GM04504 (cell line): ENCODE measurements around the gene ITGA2.
A peak's percentile ranks its signal among the peaks of the same experiment; 100 is the strongest.

Experiments used
- DNase-seq: peaks from one replicate; pipeline ENCODE4 v3.0.0-alpha.2; 2012; ENCODE audit warnings: low read depth

The ITGA2 gene

DNA sequence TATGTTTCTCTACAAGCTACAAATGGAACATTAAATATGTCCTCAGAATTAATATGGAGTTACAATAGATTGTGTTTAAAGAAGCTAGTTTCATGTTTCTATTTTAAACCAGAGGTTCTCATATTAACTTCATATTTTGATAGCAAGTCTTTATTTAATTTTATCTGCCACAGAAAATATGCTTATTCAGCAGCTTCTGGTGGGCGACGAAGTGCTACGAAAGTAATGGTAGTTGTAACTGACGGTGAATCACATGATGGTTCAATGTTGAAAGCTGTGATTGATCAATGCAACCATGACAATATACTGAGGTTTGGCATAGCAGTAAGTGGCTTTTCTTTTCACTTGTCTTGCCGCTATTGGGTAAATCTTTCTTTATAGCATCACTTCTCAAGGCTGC, 66.2 kb downstream of the ITGA2 start:
- no peak for DNase-seq

DNA sequence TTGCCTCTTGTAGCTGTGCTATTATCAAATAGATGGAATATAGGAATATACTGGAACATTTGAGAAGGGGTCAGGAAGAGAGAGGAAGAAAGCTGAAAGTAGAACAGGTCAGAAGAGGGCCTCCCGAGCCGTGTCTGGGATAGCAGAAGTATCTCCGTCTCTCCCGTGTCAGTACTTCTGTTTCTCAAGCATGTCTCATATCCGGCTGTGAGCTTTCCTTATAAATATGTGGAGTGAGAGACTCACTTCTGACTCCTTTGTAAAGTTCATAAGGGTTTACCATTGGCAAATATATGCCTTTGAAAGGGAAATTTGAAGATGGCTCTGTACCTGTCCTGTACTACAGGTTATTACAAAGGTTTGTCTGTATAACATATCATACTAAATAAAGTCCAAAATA, 70.1 kb downstream of the ITGA2 start:
- no peak for DNase-seq

DNA sequence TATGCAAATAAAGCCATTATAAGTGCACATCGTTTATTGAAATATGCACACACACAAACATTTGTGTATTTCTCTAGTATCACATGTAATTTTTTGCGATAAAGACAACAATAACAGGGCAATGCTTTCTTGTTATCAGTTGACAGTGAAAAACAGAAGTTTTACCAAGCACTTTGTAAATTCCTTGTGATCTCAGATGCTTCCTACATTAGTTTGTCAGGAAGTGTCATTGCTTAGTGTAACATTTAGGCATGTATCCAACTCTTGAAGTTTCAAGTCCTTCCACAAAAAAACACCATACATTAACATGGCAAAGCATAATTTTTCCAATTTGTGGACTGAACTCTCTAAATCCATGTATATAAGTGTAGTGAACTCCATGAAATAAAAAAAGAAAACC, 74.0 kb downstream of the ITGA2 start:
- no peak for DNase-seq

DNA sequence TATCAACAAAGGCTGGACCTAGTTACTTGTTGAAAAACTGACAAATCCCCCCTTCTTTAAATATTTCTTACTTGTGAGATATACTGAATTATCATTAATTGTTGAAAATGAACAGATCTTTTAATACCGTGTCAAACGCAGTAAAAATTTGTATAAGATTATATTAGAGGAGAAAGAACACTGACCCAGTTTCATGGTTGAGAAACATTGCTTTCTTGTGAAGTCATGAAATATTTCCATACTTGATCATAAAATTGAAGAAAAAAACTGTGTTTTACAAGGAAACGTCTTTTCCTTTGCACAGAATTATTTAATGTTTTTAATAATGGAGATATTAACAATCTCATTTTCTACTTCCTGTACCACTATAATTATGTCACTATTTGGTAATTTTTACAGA, 74.6 kb downstream of the ITGA2 start:
- no peak for DNase-seq

DNA sequence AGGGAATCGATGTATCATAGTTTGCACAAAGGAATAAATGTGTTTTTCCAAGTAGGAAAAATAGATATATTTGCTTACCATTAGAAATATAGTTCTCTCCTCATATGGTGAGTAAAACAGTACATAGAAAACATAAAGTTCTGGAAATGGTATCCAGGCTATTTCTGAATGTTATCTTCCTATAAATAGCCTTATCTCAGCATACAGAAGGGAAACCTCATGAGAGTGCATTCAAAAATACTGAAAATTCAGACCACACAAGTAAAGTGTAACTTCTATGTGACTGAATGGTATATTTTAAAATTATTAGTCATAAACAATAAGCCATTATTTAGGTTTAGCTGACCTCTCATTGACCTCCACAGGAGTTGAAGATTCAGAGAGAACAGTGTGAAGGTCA, 76.9 kb downstream of the ITGA2 start:
- DNase-seq = no peak

DNA sequence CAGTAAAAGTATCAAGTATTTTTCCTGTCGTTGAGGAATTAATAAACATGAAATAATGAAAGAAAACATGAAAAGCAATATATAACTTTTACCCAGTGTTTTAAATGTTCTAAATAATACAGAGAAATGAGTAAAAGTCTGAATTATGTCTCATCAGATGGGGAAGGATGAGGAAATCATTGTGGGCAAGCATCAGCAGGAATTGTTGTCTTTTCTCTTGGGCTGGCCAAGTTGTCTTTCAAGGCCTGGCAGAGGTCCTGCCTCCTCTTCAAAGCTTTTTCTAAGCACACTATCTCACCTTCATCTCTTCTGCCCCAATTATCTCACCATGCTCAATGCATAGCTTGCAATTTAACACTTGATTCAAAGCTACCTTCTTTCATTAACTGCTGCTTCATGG, 78.5 kb downstream of the ITGA2 start:
- no peak for DNase-seq

DNA sequence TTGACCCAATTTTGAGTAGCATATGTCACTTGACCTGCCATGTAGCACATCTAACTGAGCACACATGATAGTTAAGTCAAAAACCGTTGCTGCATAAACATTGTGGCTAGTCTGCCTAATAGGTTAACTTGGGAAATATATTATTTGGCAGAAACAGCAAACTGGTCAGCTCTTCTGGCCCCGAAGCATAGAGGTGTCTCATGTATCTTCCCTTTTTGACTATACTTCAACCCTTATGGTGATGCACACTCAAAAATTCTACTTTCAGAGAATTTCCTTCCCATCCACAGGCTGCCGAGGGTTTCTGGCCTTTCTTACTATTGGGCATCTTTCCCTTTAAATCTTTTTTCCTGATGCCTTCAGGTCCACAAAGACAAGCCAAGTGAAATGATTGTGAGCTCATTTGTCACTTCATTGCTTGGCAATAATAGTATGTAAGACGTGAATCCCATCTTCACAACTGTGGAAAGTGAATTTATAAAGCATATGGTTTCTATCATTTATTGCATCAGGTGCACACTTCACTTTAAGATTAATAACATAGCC, 79.2 kb downstream of the ITGA2 start:
- no peak for DNase-seq

DNA sequence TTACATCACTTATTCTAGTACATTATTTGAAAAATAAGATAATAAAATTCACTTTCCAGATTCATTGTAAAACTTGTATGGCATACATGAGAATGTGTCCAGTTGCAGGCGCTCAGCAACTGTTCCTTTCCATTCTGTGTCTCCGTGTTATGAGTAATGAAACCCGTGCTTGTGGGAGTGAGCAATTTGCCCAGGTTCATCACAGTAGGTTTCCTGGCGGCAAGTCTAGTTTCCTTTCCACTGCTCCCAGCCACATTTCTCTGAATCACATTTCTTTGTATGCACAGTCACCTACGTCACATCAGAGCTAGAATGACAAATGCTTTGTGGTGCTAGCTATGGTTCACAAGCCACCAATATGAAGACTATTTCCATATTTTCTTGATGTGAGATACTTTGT, 80.5 kb downstream of the ITGA2 start:
- peak; percentile 76 for DNase-seq

DNA sequence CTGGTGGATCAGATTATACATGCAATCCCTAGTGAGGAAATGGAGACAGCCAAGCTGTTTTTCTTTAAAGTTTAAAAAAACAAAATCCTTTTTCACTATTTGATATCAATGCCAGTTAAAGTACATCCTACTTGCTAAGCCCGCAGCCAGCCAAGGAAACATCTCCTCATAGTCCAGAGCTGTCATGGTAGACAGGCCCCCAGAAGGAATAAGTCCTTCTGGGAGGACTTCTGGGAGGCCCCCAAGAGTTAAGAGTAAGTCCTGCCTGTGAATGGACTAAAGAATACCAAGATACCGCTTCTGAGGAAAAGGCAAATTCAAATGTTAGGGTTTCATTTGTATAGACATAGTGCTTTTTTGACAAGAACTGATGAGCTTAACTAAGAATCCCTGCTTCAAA, 82.1 kb downstream of the ITGA2 start:
- no peak for DNase-seq

DNA sequence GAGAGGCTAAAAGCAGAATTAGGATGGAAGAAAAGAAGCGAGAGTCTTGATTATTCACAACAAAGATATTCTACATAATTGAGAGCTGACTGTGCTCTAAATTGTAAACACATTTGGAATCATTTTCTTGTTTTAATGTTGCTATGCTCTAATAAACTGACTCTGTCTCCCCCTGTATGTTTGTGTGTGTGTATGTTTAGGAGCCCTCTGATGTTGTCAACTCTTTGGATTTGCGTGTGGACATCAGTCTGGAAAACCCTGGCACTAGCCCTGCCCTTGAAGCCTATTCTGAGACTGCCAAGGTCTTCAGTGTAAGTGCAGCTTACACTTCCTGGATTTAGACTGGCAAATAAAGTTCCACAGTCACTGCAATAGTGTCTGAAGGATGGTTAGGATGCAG, 82.6 kb downstream of the ITGA2 start:
- DNase-seq = peak; percentile 67

DNA sequence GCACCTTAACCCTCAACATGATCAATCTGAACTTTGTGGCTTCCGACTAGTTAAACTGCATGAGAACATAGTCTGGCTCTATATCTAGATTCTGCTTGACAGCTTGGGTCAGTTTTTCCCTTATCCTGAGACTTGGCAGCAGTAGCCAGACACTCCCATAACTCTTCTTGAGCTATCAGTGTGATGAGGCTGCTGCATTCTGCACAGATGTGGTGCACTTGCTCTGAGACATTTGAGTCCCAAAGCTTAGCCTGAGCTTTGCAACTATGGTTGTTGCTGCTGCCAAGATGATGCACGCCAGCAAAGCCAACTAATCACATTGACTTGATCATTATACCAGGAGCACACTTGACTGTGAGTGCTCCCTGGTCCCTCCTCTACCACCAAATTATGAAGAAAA, 84.2 kb downstream of the ITGA2 start:
- DNase-seq = peak; percentile 53

DNA sequence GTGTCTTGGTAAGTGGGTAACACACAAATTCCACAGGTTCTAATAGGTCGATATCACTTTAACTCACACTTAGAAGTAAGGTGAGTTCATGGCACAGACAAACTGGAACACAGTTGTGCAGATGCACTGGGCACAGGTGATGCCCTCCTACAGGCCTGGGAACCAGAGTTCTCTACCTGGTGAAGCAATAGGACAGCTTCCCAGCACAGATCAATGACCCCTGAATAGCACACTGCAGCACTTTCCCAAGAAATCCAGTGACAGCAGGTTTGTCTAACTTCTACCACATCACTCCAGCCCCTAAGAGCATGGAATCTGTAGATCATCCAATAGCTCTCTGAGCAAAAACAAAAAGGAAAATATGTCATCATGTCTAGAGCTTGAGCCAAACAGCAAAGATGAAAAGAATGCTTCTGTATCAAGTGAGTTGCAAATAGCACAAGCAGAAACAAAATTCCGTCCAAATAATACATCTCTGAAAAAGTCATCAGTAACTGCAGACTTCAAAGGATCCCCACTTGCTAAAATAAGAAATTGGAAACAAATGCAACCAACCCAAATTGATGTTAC, 86.9 kb downstream of the ITGA2 start:
- no peak for DNase-seq

DNA sequence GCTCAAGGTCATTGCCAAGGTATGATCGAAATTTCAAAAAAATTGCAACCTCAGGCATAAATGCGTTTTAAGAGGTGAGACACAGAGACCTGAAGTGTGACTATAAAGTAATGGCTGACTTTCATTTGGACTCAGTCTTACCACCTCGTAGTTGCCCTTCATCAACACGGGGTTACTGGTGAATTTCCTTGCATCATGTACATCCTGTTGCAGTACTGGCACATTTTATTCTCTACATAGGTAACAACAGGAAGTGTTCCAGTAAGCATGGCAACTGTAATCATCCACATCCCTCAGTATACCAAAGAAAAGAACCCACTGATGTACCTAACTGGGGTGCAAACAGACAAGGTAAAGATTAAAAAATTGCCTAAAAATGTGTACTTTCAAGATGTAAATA, 91.1 kb downstream of the ITGA2 start:
- DNase-seq = no peak

DNA sequence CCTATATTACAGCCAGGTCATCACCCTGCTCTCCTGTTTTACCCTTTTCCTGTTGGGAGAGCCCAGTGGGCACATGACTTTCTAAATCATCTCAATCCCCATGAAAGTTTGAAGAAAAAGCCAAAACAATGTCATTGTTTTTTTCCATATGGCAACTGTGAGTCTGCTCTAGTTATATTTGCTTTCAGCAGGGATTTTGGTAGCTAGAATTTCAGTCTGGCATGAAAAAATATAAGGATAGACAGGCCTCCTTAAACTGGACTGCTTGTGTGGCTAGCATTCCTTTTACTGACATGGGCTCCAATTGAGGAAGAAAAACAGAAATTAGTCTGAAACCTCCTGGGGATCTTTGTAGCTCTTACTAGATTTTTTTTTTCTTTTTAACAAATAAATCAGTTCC, 94.8 kb downstream of the ITGA2 start:
- DNase-seq = no peak

DNA sequence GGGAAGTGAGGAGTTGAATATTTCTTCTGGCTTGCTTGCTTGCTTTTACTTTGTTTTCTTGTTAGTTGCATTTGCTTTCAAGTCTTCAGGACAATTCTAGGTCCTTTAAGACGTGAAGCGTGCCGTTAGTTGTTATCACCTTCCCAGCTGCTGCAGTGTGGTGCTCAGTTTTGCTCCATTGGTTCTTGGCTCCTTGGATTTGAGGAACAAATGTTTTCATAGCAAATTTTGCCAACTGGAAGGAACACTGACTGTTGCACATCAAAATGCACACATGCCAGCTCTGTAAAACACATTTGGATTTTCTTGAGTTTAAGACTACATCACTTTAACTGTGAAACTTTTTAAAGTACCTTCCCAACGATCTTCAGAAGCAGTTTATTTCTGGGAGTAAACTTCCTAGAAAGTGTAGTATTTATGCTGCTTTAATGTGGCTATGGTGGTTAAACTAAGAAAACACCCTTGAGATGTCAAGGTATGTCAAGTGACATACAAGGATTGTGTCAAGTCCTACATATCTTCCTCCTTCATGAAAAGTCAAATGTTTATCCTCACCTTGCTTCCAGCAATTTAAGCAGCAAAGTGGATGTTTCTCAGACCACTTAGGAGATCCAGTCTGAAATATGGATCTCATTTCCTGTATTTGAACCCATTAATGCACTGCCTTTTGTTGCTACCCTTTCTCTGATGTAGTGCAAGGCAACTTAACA, 95.5 kb downstream of the ITGA2 start:
- DNase-seq = no peak

DNA sequence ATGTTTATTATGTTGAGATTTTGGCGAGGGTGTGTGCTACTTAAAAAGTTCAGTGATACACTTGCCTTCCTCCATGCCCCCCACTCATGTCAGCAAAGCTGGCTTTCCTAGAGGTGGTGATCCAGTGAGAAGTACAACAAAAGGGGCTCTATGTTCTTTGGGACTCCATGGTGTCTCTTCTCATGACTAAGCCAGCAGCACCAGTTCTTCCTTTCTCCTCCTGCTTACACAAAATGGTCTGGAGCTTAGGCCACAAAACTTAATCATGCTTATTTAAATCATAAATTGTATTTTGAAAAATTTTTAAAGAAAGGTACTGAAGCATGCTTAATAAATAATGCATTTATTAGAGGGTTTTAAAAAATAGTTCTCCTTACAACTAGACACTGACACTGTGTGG, 98.0 kb downstream of the ITGA2 start:
- DNase-seq = no peak

DNA sequence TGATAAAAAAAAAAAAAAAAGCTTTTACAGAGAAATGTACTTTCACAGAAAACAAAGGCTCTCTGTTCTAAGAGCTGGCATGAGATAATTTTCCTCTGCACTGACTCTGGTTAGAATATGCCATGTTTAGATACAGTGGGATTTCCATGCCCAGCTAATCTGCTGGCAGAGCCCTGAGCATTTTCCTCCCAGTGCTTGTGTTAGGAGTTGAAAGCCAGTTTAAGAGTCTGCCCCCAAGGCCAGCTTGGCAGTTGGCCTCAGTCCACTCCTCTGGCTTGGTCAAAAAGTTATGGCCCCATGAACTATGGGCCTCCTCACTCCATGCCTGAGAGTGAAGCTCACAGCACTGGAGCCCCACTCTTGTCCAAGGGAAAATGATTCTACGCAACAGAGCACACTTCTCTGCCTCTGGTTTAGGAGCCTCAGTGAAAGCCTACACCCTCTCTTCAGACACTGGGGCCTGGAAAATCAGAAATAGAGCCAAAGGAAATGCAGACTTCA, 98.5 kb downstream of the ITGA2 start:
- DNase-seq = no peak

DNA sequence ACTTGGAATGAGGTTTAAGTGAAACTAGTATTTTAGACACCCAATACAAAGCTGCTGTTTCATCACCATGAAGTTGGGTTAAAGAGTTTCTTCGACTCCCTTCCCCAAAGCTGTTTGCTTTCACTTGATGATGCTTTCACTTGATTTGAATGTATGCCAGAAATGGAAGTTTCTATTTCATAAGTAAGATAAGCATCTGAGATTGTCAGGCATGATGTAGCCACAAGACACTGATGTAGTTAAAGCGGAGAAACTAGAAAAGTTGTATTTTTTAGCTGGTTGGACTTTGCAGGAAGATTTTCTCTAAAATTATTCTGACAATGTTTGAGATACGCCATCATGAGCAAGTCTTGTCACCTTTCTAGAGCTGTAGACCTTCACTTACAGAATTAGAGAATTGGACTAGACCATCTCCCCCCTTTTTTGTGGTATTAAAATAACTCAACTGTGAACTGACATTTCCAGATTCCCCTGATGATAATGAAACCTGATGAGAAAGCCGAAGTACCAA, 100.4 kb downstream of the ITGA2 start:
- no peak for DNase-seq

DNA sequence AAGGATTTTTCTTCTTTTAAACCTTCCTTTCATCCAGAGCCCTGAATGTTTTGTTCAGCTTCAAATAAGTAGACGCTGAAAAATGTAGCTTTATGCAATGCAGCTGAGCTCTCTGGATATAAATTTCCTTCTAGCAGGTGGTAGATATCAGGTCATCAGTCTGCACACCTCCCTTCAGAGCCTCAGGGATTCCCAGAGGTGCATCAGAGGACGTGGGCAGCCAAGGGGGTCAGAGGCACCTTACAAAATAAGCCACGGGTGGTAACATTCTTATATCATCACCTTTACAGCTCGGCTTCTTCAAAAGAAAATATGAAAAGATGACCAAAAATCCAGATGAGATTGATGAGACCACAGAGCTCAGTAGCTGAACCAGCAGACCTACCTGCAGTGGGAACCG, 101.1 kb downstream of the ITGA2 start:
- no peak for DNase-seq

DNA sequence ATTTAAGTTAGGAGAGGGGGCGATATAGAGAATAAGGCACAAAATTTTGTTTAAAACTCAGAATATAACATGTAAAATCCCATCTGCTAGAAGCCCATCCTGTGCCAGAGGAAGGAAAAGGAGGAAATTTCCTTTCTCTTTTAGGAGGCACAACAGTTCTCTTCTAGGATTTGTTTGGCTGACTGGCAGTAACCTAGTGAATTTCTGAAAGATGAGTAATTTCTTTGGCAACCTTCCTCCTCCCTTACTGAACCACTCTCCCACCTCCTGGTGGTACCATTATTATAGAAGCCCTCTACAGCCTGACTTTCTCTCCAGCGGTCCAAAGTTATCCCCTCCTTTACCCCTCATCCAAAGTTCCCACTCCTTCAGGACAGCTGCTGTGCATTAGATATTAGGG, 102.1 kb downstream of the ITGA2 start:
- no peak for DNase-seq

DNA sequence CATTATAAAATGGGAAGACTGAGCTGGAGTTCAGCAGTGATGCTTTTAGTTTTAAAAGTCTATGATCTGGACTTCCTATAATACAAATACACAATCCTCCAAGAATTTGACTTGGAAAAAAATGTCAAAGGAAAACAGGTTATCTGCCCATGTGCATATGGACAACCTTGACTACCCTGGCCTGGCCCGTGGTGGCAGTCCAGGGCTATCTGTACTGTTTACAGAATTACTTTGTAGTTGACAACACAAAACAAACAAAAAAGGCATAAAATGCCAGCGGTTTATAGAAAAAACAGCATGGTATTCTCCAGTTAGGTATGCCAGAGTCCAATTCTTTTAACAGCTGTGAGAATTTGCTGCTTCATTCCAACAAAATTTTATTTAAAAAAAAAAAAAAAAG, 103.1 kb downstream of the ITGA2 start:
- DNase-seq = no peak

DNA sequence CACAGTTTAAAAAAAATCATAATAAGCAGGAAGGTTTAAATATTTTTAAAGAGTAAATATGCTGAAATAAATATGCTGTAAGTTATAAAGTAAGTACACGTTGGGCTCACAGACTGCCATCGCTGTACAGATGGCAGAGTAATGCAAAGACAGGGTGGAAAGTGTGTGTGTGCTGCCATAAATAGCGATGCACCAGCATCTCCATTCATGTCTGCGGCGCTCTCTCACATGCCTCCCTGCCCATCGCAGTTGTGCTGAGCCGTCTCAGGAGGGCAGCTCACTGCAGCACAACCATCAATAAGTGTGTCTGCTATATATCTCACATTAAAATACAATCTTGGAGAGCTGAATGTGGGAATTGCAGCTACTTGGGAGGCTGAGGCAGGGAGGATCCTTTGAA, 106.1 kb downstream of the ITGA2 start:
- DNase-seq = no peak

DNA sequence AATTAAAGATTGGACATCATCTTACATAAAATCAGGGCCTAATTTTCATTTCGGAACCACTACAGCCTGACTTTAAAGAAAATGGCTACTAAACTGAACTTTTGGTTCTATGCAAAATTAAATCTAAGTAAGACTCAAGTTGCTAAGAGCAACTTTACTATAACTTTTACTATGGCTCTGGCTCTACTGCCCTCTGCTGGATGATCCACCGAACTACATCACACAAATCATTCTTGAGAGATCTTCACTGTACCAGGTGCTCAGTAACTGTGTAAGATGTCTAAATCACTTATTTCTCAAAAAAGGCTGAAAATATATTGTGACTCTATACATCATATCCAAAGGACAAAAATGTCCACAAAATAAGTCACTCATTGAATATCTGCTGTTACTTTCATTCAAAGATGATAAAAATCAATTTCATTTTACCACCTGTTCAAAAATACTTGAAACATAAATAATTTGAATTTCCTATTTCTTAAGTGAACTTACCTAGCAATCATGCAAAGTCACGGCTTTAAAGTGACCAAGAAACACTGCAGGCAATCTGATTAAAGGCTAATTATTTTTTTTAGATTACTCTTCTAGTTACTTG, 106.9 kb downstream of the ITGA2 start:
- no peak for DNase-seq
